Adrenal gland (tissue), 12 donors: Measurements from ENCODE around the gene PDE9A. TPM values are rescaled to one million over a fixed set of nuclear protein-coding genes. Genes with fewer than 3 reads are reported as not detected.
"Not testable (repeated sequence)": the region's sequence is repeated elsewhere in the genome, so short reads cannot be mapped to it uniquely, and the experiment has no call there.

Experiments used
- DNase-seq, 7 donors: peaks; one replicate each; pipeline ENCODE4 v3.0.0-alpha.2; 2019 to 2020
- H3K27ac ChIP-seq, 5 donors: fragments of 200-600 bp; sonication (generic) in 4 of 5; 1 replicate in 3 of 5; 2 replicates in 2 of 5; pipeline versions ENCODE4 v1.5.1 to v1.8.0; 2016 to 2020; ENCODE audit warnings: mild to moderate bottlenecking in 1 of 5
- H3K27me3 ChIP-seq: fragments of 200-600 bp; 2 replicates; pipeline ENCODE4 v1.8.0; 2021
- H3K36me3 ChIP-seq, 2 donors: fragments of 200-600 bp; replicated peaks in 1 of 2; 1 replicate in 1 of 2; 2 replicates in 1 of 2; pipeline versions ENCODE4 v1.5.1 to v1.8.0; 2018 to 2022
- H3K4me1 ChIP-seq, 2 donors: fragments of 200-600 bp; replicated peaks in 1 of 2; 1 replicate in 1 of 2; 2 replicates in 1 of 2; pipeline versions ENCODE4 v1.5.1 to v1.8.0; 2018 to 2021
- H3K4me3 ChIP-seq, 4 donors: fragments of 200-600 bp; sonication (generic) in 3 of 4; one replicate each; pipeline ENCODE4 v1.5.1; 2016 to 2018
- H3K9me3 ChIP-seq, 3 donors: fragments of 200-600 bp; sonication (generic) in 1 of 3; replicated peaks in 1 of 3; 1 replicate in 2 of 3; 2 replicates in 1 of 3; pipeline versions ENCODE4 v1.5.1 to v1.8.0; 2016 to 2021
- CTCF ChIP-seq, 6 experiments: fragments of 450-650 bp in 4 of 6; fragments of 200-600 bp in 2 of 6; sonication (generic) in 1 of 6; IDR thresholded peaks; 1 replicate in 5 of 6; 2 replicates in 1 of 6; pipeline versions ENCODE4 v1.5.1 to v1.8.0; 2016 to 2021; ENCODE audit warnings: antibody characterized with exemption in 6 of 6, mild to moderate bottlenecking in 2 of 6, moderate library complexity in 1 of 6
- POLR2A ChIP-seq, 2 donors: fragments of 450-650 bp; IDR thresholded peaks; one replicate each; pipeline ENCODE4 v1.6.1; 2017; ENCODE audit warnings: antibody characterized with exemption in 2 of 2, mild to moderate bottlenecking in 2 of 2, moderate library complexity in 1 of 2
- WGBS, 4 donors: extraction: QIAGEN DNeasy Blood & Tissue Kit in 2 of 4; methylation state at CpG; one replicate each; pipeline versions ENCODE4 v1.1.5 to v1.1.7; 2013 to 2017; 5-methylcytosine and 5-hydroxymethylcytosine counted together
- intact Hi-C, 2 donors: fragments of 100-400 bp; cut with DNase I; formaldehyde crosslinking; loops; one replicate each; pipeline versions ENCODE4 v1.14.1 to v1.15.0; 2022 to 2023
- polyA plus RNA-seq, 3 donors: library from polyadenylated mRNA; stranded (reverse); fragments of 200-250 nt in 2 of 3; fragments of 350-450 nt in 1 of 3; fragmentation: Illumina TruSeq in 1 of 3; extraction: RNeasy Lipid Tissue Mini Kit (QIAGEN cat#74804) in 1 of 3; gene quantifications; one replicate each; pipeline ENCODE4 v1.2.3, GENCODE V29; 2013 to 2014
- total RNA-seq, 9 donors: library from RNA; depleted of rRNA in 4 of 9; stranded (reverse); fragments of >200 nt in 4 of 9; fragments of 120-200 nt in 1 of 9; fragmentation: NEBNext Ultra II Directional in 1 of 9; extraction: Animal tissue kit (Norgen Biotek cat#: 25700) in 1 of 9; gene quantifications; one replicate each; pipeline versions ENCODE4 v1.1.0 to v1.2.4, GENCODE V29; 2013 to 2023
- donor health status: healthy with polysubstance abuse.
- donor health status: Bipolar disorder and iron deficiency.
- donor health status: DM: yes; HTN: yes; CAD: no.
- donor health status: DM: no; HTN: no; CAD: no.
- donor health status: DM: no; HTN: no; CAD: no.
- donor health status: DM: yes; HTN: yes; CAD: no.

Gene PDE9A
- total and polyA plus RNA-seq, 12 donors: 4.6 to 58.1 (median 19.5) TPM

GRCh38 chr21:42797522-42797921 lies 144.1 kb downstream of the PDE9A start:
- no peaks in the 10 kb centered on the region for H3K9me3 ChIP-seq
- no peak overlapping the region for H3K4me3 ChIP-seq
- 86 to 92% (median 88%) methylated on average over 7 of the region's 7 CpGs for WGBS, 4 donors
- no peaks in the 10 kb centered on the region for H3K36me3 ChIP-seq
- TF ChIP-seq CTCF (IDR thresholded peaks at IDR 0.05): no peak
- no peak for TF ChIP-seq POLR2A (IDR thresholded peaks at IDR 0.05)
- no peaks in the 10 kb centered on the region for H3K4me1 ChIP-seq
- intact Hi-C loops: loop anchor here in 1 of 2 donors (10.0 kb wide), 1 partner anchor 63 kb away; no protein-coding TSS in a partner anchor
- H3K27me3 ChIP-seq: no peaks in the 10 kb centered on the region
- no peak for DNase-seq
- H3K27ac ChIP-seq: no peak overlapping the region

- WGBS, 4 donors: 73 to 79% (median 76%) methylated on average over 6 of the region's 6 CpGs
- Histone ChIP-seq H3K9me3 (no peaks in the 10 kb centered on the region), H3K4me3 (no peak overlapping the region), H3K27ac (no peak overlapping the region), H3K27me3 (no peaks in the 10 kb centered on the region), H3K4me1 (no peaks in the 10 kb centered on the region), H3K36me3 (no peaks in the 10 kb centered on the region)
- no peak for DNase-seq
- TF ChIP-seq POLR2A (IDR thresholded peaks at IDR 0.05) (no peak), CTCF (IDR thresholded peaks at IDR 0.05) (no peak)
- intact Hi-C loops: loop anchor here in 1 of 2 donors (10.0 kb wide), 1 partner anchor 63 kb away; no protein-coding TSS in a partner anchor
These were observed 144.7 kb downstream of the PDE9A start for GRCh38 chr21:42798106-42798505.

GRCh38 chr21:42799516-42799915 lies 146.1 kb downstream of the PDE9A start:
- Histone ChIP-seq H3K4me1 (no peaks in the 10 kb centered on the region), H3K36me3 (no peaks in the 10 kb centered on the region), H3K27me3 (no peaks in the 10 kb centered on the region), H3K4me3 (no peak overlapping the region), H3K9me3 (no peaks in the 10 kb centered on the region), H3K27ac (no peak overlapping the region)
- no peak for DNase-seq
- intact Hi-C loops: loop anchor here in 1 of 2 donors (10.0 kb wide), 1 partner anchor 65 kb away; no protein-coding TSS in a partner anchor
- 75 to 79% (median 76%) methylated on average over 9 of the region's 9 CpGs for WGBS, 4 donors
- TF ChIP-seq POLR2A (IDR thresholded peaks at IDR 0.05) (no peak), CTCF (IDR thresholded peaks at IDR 0.05) (no peak)

- no peak for DNase-seq
- intact Hi-C loops: loop anchor here in 1 of 2 donors (10.0 kb wide), 1 partner anchor 65 kb away; no protein-coding TSS in a partner anchor
- Histone ChIP-seq H3K4me3 (no peak overlapping the region), H3K9me3 (no peaks in the 10 kb centered on the region), H3K27ac (no peak overlapping the region), H3K27me3 (no peaks in the 10 kb centered on the region), H3K4me1 (no peaks in the 10 kb centered on the region), H3K36me3 (no peaks in the 10 kb centered on the region)
- WGBS, 4 donors: 77 to 87% (median 83%) methylated on average over 5 of the region's 5 CpGs
- TF ChIP-seq CTCF (IDR thresholded peaks at IDR 0.05) (no peak), POLR2A (IDR thresholded peaks at IDR 0.05) (no peak)
These were observed 146.5 kb downstream of the PDE9A start for GRCh38 chr21:42799948-42800347.

GRCh38 chr21:42801616-42802015 lies 148.2 kb downstream of the PDE9A start:
- WGBS, 4 donors: 86 to 93% (median 90%) methylated on average over 6 of the region's 6 CpGs
- not testable (repeated sequence) for H3K4me1 ChIP-seq, DNase-seq

More at GRCh38 chr21:42801616-42802015, 148.2 kb downstream of the PDE9A start:
- H3K9me3 ChIP-seq, intact Hi-C loops, H3K27ac ChIP-seq, H3K36me3 ChIP-seq, H3K4me3 ChIP-seq, H3K27me3 ChIP-seq: not testable (repeated sequence)
